AG09309 (cell line): ENCODE results near the gene EHD4.

Source experiments
- DNase-seq: peaks from one replicate; pipeline ENCODE4 v3.0.0-alpha.2; 2010; ENCODE audit warnings: low read depth
- H3K4me3 ChIP-seq: 2 replicates; pipeline ENCODE4 v1.5.1; 2011; ENCODE audit warnings: mild to moderate bottlenecking, low read depth, low read length, moderate library complexity; ENCODE audit not compliant: control insufficient read depth
- TF ChIP-seq, protein P1 (sequence below): IDR thresholded peaks from 2 replicates; pipeline ENCODE4 v1.5.1; 2011; ENCODE audit warnings: mild to moderate bottlenecking, low read depth, low read length, inconsistent platforms; ENCODE audit not compliant: insufficient read depth, control insufficient read depth; ENCODE audit errors: missing control alignments

The EHD4 gene

DNA sequence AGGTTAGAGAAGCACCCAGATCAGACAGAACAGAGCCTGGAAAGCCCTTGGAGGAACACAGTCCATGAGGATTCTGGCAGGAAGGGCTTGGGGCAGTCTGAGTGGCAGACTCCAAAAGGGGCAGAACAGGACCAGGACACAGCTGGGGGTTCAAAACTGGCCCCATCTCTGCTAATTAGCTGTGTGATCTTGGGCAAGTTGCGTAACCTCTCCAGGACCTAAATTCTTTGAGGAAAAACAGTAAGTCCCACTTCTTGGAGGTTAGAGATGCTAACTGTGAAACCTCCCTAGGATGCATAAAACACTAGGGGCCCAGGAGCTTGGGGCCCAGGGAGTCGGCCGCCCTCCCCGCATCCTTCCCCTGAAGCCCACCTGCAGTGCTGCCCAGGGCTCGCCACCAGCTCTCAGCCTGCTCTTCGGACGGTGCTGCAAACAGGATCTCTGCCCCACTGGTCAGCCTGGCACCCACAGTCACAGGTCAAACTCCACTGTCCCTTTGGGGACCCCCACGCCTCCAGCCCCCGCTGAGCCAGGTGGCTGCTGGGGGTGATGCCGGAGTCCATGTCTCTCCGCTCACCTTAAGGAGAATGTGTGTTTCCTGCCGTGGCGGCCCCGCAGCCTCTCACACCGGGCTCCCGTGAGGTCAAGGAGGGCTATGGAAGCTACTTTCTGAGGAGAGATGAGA, 121.7 kb downstream of the EHD4 start:
- DNase-seq, result no peak
- TF ChIP-seq, protein P1, sequence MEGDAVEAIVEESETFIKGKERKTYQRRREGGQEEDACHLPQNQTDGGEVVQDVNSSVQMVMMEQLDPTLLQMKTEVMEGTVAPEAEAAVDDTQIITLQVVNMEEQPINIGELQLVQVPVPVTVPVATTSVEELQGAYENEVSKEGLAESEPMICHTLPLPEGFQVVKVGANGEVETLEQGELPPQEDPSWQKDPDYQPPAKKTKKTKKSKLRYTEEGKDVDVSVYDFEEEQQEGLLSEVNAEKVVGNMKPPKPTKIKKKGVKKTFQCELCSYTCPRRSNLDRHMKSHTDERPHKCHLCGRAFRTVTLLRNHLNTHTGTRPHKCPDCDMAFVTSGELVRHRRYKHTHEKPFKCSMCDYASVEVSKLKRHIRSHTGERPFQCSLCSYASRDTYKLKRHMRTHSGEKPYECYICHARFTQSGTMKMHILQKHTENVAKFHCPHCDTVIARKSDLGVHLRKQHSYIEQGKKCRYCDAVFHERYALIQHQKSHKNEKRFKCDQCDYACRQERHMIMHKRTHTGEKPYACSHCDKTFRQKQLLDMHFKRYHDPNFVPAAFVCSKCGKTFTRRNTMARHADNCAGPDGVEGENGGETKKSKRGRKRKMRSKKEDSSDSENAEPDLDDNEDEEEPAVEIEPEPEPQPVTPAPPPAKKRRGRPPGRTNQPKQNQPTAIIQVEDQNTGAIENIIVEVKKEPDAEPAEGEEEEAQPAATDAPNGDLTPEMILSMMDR, result no peak
- H3K4me3 ChIP-seq, result no peak overlapping the region

DNA sequence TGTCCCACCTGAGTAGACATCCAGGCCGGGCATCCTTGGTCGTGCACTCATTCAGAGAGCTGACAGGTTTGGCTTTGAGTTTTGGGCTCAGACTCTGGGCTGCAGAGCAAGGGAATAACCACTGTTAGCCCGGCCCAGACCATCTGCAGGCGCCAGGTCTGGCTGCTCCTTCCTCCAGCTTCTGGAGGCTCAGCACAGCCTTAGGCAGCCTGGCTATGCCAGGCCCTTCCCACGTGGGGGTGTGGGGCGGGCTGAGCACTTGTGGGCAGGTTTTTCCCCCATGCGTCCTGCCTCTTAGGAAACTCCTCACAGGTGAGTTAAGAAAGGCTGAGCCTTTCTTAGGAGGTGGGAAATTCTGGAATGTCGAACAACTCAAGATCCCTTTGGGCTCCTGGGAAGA, 122.5 kb downstream of the EHD4 start:
- no peak for DNase-seq

DNA sequence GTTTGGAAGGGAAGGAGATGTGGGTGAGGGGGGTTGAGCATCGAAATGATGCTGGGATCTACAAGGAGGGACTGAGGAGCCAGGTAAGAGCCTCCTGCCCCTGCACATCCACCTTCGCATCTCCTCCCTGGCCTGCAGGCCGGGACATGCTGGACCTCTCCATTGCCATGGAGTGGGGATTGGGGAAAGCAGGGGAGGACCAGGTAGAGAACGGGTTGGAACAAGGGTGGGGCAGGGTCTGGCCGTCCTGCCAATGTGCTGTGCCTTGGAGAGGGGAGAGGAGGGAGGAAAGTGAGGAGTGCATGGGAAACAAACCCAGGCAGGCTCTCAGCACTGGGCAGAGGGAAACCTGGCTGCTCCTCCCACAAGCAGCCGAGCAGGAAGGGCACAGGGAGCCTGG, 123.2 kb downstream of the EHD4 start:
- no peak for DNase-seq
- TF ChIP-seq, protein P1, result no peak
- H3K4me3 ChIP-seq, result no peak overlapping the region

More for the DNA sequence above, 122.5 kb downstream of the EHD4 start:
- no peak overlapping the region for H3K4me3 ChIP-seq
- TF ChIP-seq, protein P1, result no peak

DNA sequence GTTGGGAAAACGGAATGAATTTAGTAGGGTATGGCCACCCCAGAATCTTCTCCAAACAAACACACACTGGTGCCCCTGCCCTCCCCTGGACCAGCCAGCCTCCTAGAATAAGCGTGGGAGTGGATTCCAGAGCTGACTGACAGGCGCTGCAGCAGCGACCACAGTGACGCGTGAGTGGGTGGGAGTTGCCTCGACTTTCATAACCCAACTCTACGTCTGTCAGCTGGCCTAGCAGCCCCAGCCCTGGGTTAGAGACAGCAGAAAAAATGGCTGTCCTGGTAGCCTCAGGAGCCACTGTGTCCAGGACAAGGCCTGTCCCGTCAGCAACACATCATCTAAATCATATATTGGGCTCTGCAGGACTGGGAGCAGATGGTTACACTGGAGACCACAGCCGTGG, 123.7 kb downstream of the EHD4 start:
- no peak for DNase-seq
- TF ChIP-seq, protein P1, result no peak
- H3K4me3 ChIP-seq, result no peak overlapping the region

DNA sequence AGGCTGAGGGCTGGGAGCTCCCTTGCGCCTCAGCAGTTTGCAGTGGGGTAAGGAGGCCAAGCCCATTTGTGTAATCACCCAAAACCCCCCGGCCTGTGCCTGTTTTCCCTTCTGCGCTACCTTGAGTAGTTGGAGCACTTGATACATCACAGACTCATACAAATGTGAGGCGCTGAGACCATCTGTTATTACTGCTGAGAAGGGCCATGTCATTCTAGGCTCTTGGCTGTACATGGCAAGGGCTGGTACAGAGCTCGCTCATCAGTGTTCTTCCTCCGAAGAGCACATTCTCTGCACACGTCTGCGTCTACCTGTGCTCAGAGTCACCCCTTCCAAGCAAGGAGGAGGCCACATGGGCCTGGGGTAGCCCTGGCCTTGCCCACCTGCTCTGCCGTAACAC, 124.4 kb downstream of the EHD4 start:
- no peak overlapping the region for H3K4me3 ChIP-seq
- DNase-seq, result no peak
- TF ChIP-seq, protein P1, result no peak

DNA sequence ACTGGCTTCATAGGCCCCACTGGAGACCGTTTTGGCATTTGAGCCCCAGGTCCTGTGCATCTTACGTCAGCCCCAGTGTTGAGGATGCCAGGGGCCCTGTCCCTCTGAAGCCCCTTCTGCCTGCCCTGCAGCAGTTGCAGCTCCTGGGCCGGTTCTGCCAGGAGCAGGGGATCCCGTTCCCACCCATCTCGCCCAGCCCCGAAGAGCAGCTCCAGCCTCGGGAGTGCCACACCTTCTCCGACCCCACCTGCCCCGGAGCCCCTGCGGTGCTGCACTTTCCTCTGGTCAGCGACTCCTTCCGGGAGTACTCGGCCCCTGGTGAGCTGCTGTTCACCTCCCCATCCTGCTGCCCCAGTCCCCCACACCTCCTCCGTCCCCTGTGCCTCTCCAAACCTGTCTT, 125.2 kb downstream of the EHD4 start:
- TF ChIP-seq, protein P1, result no peak
- no peak overlapping the region for H3K4me3 ChIP-seq
- DNase-seq, result no peak
